ENCODE measurements around the gene ENKD1.

DNA sequence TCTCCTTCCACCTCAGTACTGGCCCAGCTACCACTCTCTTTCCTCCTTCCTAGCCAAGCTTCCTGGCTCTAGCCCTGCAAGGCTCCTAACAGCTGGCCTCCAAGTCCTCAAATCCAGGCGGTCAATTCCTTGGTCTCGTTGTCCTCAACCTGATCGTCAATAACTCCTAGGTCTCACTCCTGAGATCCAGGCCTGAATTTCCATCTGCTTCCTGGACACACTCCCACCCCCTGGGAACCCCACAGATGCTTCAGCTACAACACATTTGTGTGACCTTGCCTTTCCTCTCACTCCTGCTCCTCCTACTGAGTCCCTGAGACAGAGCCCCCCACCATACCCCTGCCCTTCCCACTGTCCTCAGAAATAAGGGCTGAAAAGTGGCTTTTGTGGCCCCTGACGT is 2.3 kb downstream of the ENKD1 start:
- TF ChIP-seq POLR2A (IDR thresholded peaks at IDR 0.05), result no peak
- no peak for TF ChIP-seq EP300 (IDR thresholded peaks at IDR 0.05; ENCODE audit: low read depth)
- TF ChIP-seq, protein P1, sequence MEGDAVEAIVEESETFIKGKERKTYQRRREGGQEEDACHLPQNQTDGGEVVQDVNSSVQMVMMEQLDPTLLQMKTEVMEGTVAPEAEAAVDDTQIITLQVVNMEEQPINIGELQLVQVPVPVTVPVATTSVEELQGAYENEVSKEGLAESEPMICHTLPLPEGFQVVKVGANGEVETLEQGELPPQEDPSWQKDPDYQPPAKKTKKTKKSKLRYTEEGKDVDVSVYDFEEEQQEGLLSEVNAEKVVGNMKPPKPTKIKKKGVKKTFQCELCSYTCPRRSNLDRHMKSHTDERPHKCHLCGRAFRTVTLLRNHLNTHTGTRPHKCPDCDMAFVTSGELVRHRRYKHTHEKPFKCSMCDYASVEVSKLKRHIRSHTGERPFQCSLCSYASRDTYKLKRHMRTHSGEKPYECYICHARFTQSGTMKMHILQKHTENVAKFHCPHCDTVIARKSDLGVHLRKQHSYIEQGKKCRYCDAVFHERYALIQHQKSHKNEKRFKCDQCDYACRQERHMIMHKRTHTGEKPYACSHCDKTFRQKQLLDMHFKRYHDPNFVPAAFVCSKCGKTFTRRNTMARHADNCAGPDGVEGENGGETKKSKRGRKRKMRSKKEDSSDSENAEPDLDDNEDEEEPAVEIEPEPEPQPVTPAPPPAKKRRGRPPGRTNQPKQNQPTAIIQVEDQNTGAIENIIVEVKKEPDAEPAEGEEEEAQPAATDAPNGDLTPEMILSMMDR (IDR thresholded peaks at IDR 0.05), result no peak
- TF ChIP-seq POLR2AphosphoS5 (IDR thresholded peaks at IDR 0.05), result no peak

Measured in transverse colon (tissue), 4 donors.